Tibial nerve (tissue), 3 donors: Measurements from ENCODE around the gene PCDHA3.
"Not testable (repeated sequence)": the region's sequence is repeated elsewhere in the genome, so short reads cannot be mapped to it uniquely, and the experiment has no call there.

Source experiments
- POLR2A ChIP-seq, 2 donors: fragments of 450-650 bp; IDR thresholded peaks; one replicate each; pipeline ENCODE4 v1.6.1; 2017; ENCODE audit warnings: antibody characterized with exemption in 2 of 2, mild to moderate bottlenecking in 2 of 2, moderate library complexity in 2 of 2
- TF ChIP-seq, protein P1 (sequence below), 5 experiments: fragments of 200-600 bp in 3 of 5; fragments of 450-650 bp in 2 of 5; sonication (generic) in 3 of 5; IDR thresholded peaks; one replicate each; pipeline ENCODE4 v1.5.1; 2016 to 2019; ENCODE audit warnings: antibody characterized with exemption in 5 of 5, mild to moderate bottlenecking in 3 of 5, moderate library complexity in 2 of 5

DNA sequence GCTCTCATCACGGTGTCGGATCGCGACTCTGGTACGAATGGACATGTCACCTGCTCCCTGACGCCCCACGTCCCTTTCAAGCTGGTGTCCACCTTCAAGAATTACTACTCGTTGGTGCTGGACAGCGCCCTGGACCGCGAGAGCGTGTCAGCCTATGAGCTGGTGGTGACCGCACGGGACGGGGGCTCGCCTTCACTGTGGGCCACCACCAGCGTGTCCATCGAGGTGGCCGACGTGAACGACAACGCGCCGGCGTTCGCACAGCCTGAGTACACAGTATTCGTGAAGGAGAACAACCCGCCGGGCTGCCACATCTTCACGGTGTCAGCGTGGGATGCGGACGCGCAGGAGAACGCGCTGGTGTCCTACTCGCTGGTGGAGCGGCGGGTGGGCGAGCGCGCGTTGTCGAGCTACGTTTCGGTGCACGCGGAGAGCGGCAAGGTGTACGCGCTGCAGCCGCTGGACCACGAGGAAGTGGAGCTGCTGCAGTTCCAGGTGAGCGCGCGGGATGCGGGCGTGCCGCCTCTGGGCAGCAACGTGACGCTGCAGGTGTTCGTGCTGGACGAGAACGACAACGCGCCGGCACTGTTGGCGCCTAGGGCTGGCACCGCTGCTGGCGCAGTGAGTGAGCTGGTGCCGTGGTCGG is 4.7 kb upstream of the PCDHA3 start:
- TF ChIP-seq, protein P1, sequence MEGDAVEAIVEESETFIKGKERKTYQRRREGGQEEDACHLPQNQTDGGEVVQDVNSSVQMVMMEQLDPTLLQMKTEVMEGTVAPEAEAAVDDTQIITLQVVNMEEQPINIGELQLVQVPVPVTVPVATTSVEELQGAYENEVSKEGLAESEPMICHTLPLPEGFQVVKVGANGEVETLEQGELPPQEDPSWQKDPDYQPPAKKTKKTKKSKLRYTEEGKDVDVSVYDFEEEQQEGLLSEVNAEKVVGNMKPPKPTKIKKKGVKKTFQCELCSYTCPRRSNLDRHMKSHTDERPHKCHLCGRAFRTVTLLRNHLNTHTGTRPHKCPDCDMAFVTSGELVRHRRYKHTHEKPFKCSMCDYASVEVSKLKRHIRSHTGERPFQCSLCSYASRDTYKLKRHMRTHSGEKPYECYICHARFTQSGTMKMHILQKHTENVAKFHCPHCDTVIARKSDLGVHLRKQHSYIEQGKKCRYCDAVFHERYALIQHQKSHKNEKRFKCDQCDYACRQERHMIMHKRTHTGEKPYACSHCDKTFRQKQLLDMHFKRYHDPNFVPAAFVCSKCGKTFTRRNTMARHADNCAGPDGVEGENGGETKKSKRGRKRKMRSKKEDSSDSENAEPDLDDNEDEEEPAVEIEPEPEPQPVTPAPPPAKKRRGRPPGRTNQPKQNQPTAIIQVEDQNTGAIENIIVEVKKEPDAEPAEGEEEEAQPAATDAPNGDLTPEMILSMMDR (IDR thresholded peaks at IDR 0.05) = not testable (repeated sequence)
- TF ChIP-seq POLR2A (IDR thresholded peaks at IDR 0.05) = not testable (repeated sequence)
